Stomach (tissue), 4 donors: ENCODE measurements around the gene ATP10B.

Source experiments
- CTCF ChIP-seq, 7 experiments: fragments of 450-650 bp in 4 of 7; fragments of 200-600 bp in 3 of 7; sonication (generic) in 3 of 7; IDR thresholded peaks; one replicate each; pipeline ENCODE4 v1.5.1; 2016 to 2019; ENCODE audit warnings: antibody characterized with exemption in 7 of 7, control low read depth in 2 of 7, mild to moderate bottlenecking in 1 of 7
- EP300 ChIP-seq: sonication (generic); formaldehyde crosslinking; IDR thresholded peaks from one replicate; pipeline ENCODE4 v1.6.1; 2017; ENCODE audit warnings: antibody characterized with exemption
- POLR2A ChIP-seq, 4 donors: fragments of 450-650 bp; IDR thresholded peaks; one replicate each; pipeline ENCODE4 v1.6.1; 2016; ENCODE audit warnings: antibody characterized with exemption in 4 of 4, control low read depth in 2 of 4, mild to moderate bottlenecking in 1 of 4, moderate library complexity in 1 of 4

- TF ChIP-seq POLR2A (IDR thresholded peaks at IDR 0.05) (no peak), CTCF (IDR thresholded peaks at IDR 0.05) (no peak), EP300 (no peak)
Observed at GRCh38 chr5:160537940-160538339, 314.1 kb downstream of the ATP10B start.
